Measurements from ENCODE around the gene LRMDA. TPM values are rescaled to one million over a fixed set of nuclear protein-coding genes. Genes with fewer than 3 reads are reported as not detected.
A peak's percentile ranks its signal among the peaks of the same experiment; 100 is the strongest.

Gene LRMDA
- total and polyA plus RNA-seq, 2 of the 4 experiments (the other 2 are of a cell fraction) = 0.07 TPM; not detected in 1

DNA sequence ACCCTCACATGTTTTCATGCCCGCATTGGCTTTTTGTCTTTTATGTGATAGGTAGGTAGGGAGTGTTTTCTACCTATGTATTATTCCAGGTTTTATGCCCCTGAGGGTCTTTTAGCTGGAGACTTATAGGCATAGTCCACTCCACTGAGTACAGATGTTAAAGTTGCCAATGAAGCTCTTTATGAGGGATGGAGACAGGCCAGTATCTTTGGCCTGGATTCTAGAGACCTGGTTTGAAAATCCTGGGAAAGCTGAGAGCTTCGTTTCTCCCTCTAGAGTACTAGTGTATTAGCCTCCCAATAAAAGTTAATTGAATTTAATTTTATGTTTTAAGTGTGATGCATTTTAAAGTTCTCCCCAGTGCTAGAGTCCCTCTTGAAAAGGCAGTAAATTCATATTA is 854.1 kb downstream of the LRMDA start:
- 0 out of 2 replicates have a peak overlapping the region, but pooled peaks have one; percentile 7 for H3K14ac ChIP-seq (replicated peaks; ENCODE audit: low read depth, low read length)
- H4K20me1 ChIP-seq (ENCODE audit: insufficient read depth, low read length) = no peaks in the 10 kb centered on the region
- H3K4ac ChIP-seq (ENCODE audit: low read depth, low read length) = peak overlapping the region; percentile 51; the same call in 1 of the 2 replicates
- WGBS, 2 experiments (ENCODE audit: extremely low coverage in 2 of 2, insufficient read length in 1 of 2) = no CpG with 5 or more reads among the region's 2 CpGs
- H2AK5ac ChIP-seq (ENCODE audit: low read depth, low read length) = 0 out of 2 replicates have a peak overlapping the region, but pooled peaks have one; percentile 5
- H2BK120ac ChIP-seq (ENCODE audit: low read depth, low read length) = peak overlapping the region; percentile 75
- TF ChIP-seq ELK1 (IDR thresholded peaks at IDR 0.05; ENCODE audit: borderline replicate concordance, low read depth, low read length) (no peak), CEBPB (IDR thresholded peaks at IDR 0.05; ENCODE audit: low read depth, low read length) (no peak), MXI1 (IDR thresholded peaks at IDR 0.05; ENCODE audit: borderline replicate concordance, low read depth, low read length) (no peak), CHD1 (IDR thresholded peaks at IDR 0.05; ENCODE audit: low read depth, low read length) (no peak), FOS (IDR thresholded peaks at IDR 0.05; ENCODE audit: low read depth, low read length) (no peak), MAZ (IDR thresholded peaks at IDR 0.05; ENCODE audit: borderline replicate concordance, low read depth, low read length) (no peak), MAFK (IDR thresholded peaks at IDR 0.05; ENCODE audit: low read depth, low read length) (no peak), RCOR1 (IDR thresholded peaks at IDR 0.05; ENCODE audit: insufficient replicate concordance, low read length) (no peak), RFX5 (IDR thresholded peaks at IDR 0.05; ENCODE audit: low read depth, low read length) (no peak), BHLHE40 (IDR thresholded peaks at IDR 0.05; ENCODE audit: low read depth, low read length) (no peak), NFE2L2 (IDR thresholded peaks at IDR 0.05; ENCODE audit: low read depth, low read length) (no peak), RAD21 (IDR thresholded peaks at IDR 0.05; ENCODE audit: low read length) (no peak), SMC3 (IDR thresholded peaks at IDR 0.05; ENCODE audit: low read depth, low read length) (no peak), USF2 (IDR thresholded peaks at IDR 0.05; ENCODE audit: low read depth, low read length) (no peak), POLR2A (IDR thresholded peaks at IDR 0.05; ENCODE audit: low read depth, low read length) (no peak)
- H2BK20ac ChIP-seq (ENCODE audit: low read depth, low read length) = peak overlapping the region; percentile 41
- H4K5ac ChIP-seq (ENCODE audit: low read depth, low read length) = peak overlapping the region; percentile 72; the same call in 1 of the 2 replicates
- H2AK9ac ChIP-seq (replicated peaks; ENCODE audit: low read depth, low read length, poor library complexity) = no peak overlapping the region
- H3K36me3 ChIP-seq (ENCODE audit: control insufficient read depth, insufficient read depth, low read length) = no peaks in the 10 kb centered on the region
- in situ Hi-C loops (cut with MboI; ENCODE audit: low sequenced_read_pairs) (no loop called here), intact Hi-C loops (cut with micrococcal nuclease) (no loop called here), dilution Hi-C loops (cut with HindIII; ENCODE audit: low sequenced_read_pairs, unreplicated experiment) (no loop called here)
- no peak overlapping the region for H2AFZ ChIP-seq (replicated peaks; ENCODE audit: low read length, poor library complexity)
- H4K8ac ChIP-seq (ENCODE audit: low read depth in 2 of 2, low read length in 2 of 2) = peak overlapping the region; percentile 42 to 71
- CTCF ChIA-PET = no interaction called here
- POLR2A ChIA-PET (ENCODE audit: unreplicated experiment) = no interaction called here
- H3K9ac ChIP-seq (ENCODE audit: low read depth, low read length) = no peak overlapping the region
- H3K4me3 ChIP-seq (ENCODE audit: insufficient read depth, low read depth, low read length) = no peak overlapping the region
- H3K4me1 ChIP-seq (ENCODE audit: control insufficient read depth, insufficient read depth, low read length) = peaks cover 11% of the 10 kb centered on the region
- BruUV-seq (replicated peaks) = no TSS peak
- peak overlapping the region; percentile 16; the same call in 1 of the 2 replicates for H3K27ac ChIP-seq (ENCODE audit: insufficient read depth, low read length)
- H3K27me3 ChIP-seq (ENCODE audit: control insufficient read depth, insufficient read depth, low read length) = no peaks in the 10 kb centered on the region
- 0 out of 2 replicates have a peak overlapping the region, but pooled peaks have one; percentile 37 for H3K56ac ChIP-seq (ENCODE audit: extremely low read depth, insufficient read depth, low read length)
- no peak overlapping the region for H3K4me2 ChIP-seq (ENCODE audit: low read depth, low read length)
- peak overlapping the region; percentile 86 for H2BK5ac ChIP-seq (ENCODE audit: low read depth, low read length, poor library complexity, severe bottlenecking)
- no peaks in the 10 kb centered on the region for H3K79me1 ChIP-seq (ENCODE audit: low read depth in 1 of 2, low read length in 2 of 2)
- no peaks in the 10 kb centered on the region for H3K9me3 ChIP-seq (ENCODE audit: control insufficient read depth, insufficient read depth, low read length)
- DNase-seq (no peak), ATAC-seq (ENCODE audit: low read depth) (no peak)
- H2BK15ac ChIP-seq (ENCODE audit: low read depth, low read length) = peak overlapping the region; percentile 49; the same call in 1 of the 3 replicates
- H3K9me1 ChIP-seq (ENCODE audit: insufficient read depth, low read length) = no peaks in the 10 kb centered on the region
- peak overlapping the region; percentile 20 for H4K91ac ChIP-seq (ENCODE audit: insufficient read depth, low read depth, low read length)
- H3K23ac ChIP-seq (ENCODE audit: low read depth, low read length) = no peak overlapping the region
- peak overlapping the region; percentile 90 for H3K18ac ChIP-seq (ENCODE audit: low read depth, low read length)

Data from IMR-90 (cell line).